Esophagus (tissue), 2 donors: ENCODE data around the gene PLA2G1B. TPM values are rescaled to one million over a fixed set of nuclear protein-coding genes. Genes with fewer than 3 reads are reported as not detected.

Experiments used
- H3K27ac ChIP-seq, 2 donors: one replicate each; pipeline ENCODE4 v1.5.1; 2013; ENCODE audit warnings: low read depth in 2 of 2, mild to moderate bottlenecking in 2 of 2, inconsistent platforms in 1 of 2, low read length in 1 of 2, moderate library complexity in 1 of 2
- H3K27me3 ChIP-seq, 2 donors: one replicate each; pipeline ENCODE4 v1.6.1; 2013; ENCODE audit warnings: low read length in 2 of 2, control low read depth in 1 of 2, mild to moderate bottlenecking in 1 of 2; ENCODE audit not compliant: insufficient read depth in 2 of 2, control insufficient read depth in 1 of 2
- H3K36me3 ChIP-seq, 2 donors: one replicate each; pipeline ENCODE4 v1.6.1; 2013; ENCODE audit warnings: low read length in 1 of 2; ENCODE audit not compliant: control insufficient read depth in 2 of 2, insufficient read depth in 2 of 2
- H3K4me1 ChIP-seq, 2 donors: one replicate each; pipeline ENCODE4 v1.6.1; 2013; ENCODE audit warnings: low read length in 1 of 2; ENCODE audit not compliant: control insufficient read depth in 2 of 2, insufficient read depth in 2 of 2
- H3K4me3 ChIP-seq, 2 donors: one replicate each; pipeline ENCODE4 v1.5.1; 2013; ENCODE audit warnings: low read length in 2 of 2, mild to moderate bottlenecking in 2 of 2, low read depth in 1 of 2, moderate library complexity in 1 of 2
- H3K9me3 ChIP-seq, 2 donors: one replicate each; pipeline ENCODE4 v1.6.1; 2013; ENCODE audit warnings: mild to moderate bottlenecking in 2 of 2, low read depth in 1 of 2, low read length in 1 of 2, moderate library complexity in 1 of 2; ENCODE audit not compliant: control insufficient read depth in 2 of 2, insufficient read depth in 1 of 2
- WGBS, 2 donors: extraction: QIAGEN DNeasy Blood & Tissue Kit; methylation state at CpG; one replicate each; pipeline ENCODE4 v1.1.7; 2013; 5-methylcytosine and 5-hydroxymethylcytosine counted together
- polyA plus RNA-seq, 2 donors: library from polyadenylated mRNA; stranded (reverse); fragments of 200-250 nt; gene quantifications; one replicate each; pipeline ENCODE4 v1.2.3, GENCODE V29; 2013
- donor health status: healthy with polysubstance abuse.
- donor health status: Bipolar disorder and iron deficiency.

PLA2G1B gene
- polyA plus RNA-seq, 2 donors, result 0.25 to 0.57 TPM

DNA sequence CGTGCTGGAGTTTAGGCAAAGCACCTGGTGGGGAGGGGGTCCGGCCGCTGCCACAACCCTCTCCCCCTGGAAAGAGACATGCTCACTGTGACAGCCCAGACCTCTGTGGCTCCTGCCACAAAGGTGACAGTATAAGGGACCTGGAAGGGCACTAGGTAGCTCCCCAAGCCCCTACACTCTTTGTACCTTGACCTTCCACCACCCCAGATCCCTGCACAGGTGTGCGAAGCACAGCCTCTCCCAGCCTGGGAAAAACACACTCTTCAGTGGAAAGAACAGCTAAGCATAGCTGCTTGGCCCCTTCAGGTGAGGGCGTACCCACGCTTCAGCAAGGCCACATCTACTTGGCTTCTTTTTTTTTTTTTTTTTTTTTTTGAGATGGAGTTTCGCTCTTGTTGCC, 4.9 kb upstream of the PLA2G1B start:
- Histone ChIP-seq H3K4me1 (no peaks in the 10 kb centered on the region), H3K27ac (no peak overlapping the region), H3K4me3 (no peak overlapping the region), H3K9me3 (peaks cover 2% of the 10 kb centered on the region in 2 donors), H3K36me3 (no peaks in the 10 kb centered on the region), H3K27me3 (no peaks in the 10 kb centered on the region)
- WGBS, 2 donors, result 70 to 78% methylated on average over 6 to 7 of the region's 7 CpGs

DNA sequence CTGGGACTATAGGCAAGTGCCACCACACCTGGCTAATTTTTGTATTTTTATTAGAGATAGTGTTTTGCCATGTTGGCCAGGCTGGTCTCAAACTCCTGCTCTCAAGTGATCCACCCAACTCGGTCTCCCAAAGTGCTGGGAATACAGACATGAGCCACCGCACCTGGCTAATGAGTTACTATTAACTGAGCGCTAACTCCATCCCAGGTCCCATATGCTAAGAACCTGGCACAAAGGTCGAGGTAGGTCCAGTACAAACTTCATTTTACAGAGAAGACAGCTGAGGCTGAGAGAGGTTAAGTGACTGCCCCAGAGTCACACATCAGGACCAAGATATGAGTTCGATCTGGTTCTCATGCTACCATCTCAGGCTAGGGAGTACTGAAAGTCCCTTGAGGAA, 4.5 kb upstream of the PLA2G1B start:
- H3K27ac ChIP-seq, result no peak overlapping the region
- no peaks in the 10 kb centered on the region for H3K4me1 ChIP-seq
- no peaks in the 10 kb centered on the region for H3K36me3 ChIP-seq
- H3K9me3 ChIP-seq, result peaks cover 2% of the 10 kb centered on the region in 2 donors
- no peaks in the 10 kb centered on the region for H3K27me3 ChIP-seq
- WGBS, 2 donors, result 70 to 84% methylated on average over 5 of the region's 5 CpGs
- H3K4me3 ChIP-seq, result no peak overlapping the region

DNA sequence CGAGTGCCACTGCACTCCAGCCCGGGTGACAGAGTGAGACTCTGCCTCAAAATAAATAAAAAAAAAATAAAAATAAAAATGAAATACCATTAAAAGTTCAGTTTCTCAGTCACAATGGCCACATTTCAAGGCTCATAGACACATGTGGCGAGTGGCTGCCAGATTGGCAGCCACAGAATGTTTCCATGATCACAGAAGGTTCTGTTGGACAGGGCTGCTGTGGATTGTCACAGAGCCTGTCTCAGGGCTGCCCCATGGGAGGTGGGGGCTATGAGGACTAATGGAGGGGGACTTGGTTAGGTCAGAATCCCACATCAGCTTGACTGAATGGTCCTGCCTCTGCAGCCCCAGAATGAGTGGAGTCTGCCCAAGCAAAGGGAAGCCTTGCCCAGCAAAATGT, 3.8 kb upstream of the PLA2G1B start:
- 53 to 56% methylated on average over 3 of the region's 3 CpGs for WGBS, 2 donors
- Histone ChIP-seq H3K4me3 (no peak overlapping the region), H3K4me1 (no peaks in the 10 kb centered on the region), H3K36me3 (no peaks in the 10 kb centered on the region), H3K27ac (no peak overlapping the region), H3K27me3 (no peaks in the 10 kb centered on the region), H3K9me3 (peaks cover 0 to 2% of the 10 kb centered on the region in 2 donors)

DNA sequence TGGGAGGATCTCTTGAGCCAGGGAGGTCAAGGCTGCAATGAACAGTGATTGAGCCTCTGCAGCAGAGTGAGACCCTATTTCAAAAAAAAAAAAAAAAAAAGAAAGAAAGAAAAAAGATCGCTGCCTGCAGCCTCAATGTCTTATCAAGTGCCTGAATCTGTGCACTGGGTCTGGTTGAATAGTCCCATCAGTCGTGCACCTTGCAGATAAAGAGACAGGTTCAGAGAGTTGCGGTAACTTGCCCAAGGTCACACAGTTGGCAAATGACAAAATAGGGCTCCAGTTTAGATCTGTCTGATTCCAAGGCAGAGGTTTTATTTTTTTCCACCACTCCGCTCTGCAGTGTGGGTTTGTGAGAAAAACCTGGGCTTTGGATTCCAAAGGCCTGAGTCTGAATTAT, 649 bp upstream of the PLA2G1B start:
- H3K27ac ChIP-seq, result no peak overlapping the region
- WGBS, 2 donors, result 65 to 83% methylated on average over 4 of the region's 4 CpGs
- H3K4me3 ChIP-seq, result no peak overlapping the region
- H3K27me3 ChIP-seq, result no peaks in the 10 kb centered on the region
- H3K36me3 ChIP-seq, result no peaks in the 10 kb centered on the region
- no peaks in the 10 kb centered on the region for H3K9me3 ChIP-seq
- no peaks in the 10 kb centered on the region for H3K4me1 ChIP-seq

DNA sequence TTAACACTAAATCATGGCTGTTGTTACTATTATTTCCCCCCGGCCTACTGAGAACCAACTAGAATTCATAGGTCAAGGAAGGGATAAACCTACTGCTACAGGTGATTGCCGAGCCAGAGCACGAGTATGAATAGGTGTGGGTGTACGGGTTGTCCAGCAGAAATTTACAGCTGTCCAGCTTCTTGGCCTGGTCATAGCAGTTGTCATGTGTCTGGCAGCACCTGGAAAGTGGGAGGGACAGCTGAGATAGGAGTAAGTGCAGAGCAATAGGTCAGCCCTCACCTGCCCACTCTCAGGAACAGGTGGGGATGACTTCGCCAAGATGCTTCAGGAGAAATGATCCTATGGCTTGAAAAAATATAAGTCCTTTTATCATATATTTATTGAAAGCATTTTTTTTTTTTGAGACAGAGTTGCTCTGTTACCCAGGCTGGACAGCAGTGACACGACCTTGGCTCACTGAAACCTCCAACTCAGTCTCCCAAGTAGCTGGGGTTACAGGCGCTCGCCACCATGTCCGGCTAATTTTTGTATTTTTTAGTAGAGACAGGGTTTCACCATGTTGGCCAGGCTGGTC, 2.6 kb downstream of the PLA2G1B start:
- WGBS, 2 donors, result 63 to 65% methylated on average over 9 of the region's 9 CpGs
- no peak overlapping the region for H3K4me3 ChIP-seq
- no peak overlapping the region for H3K27ac ChIP-seq

DNA sequence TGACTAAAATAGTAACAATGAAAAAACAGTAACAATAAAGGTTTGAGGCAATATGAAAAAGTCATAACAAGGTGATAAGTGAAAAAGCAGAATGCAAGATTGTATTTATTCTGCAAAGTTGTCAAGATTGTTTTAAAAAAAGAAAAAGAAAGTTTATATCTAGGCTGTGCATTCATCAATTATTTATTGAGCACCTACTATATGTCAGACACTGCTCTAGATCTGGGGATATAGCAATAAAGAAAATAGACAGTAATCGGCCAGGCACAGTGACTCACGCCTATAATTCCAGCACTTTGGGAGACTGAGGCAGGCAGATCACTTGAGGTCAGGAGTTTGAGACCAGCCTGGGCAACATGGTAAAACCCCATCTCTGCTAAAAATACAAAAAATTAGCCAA, 3.8 kb downstream of the PLA2G1B start:
- no peaks in the 10 kb centered on the region for H3K9me3 ChIP-seq
- no peaks in the 10 kb centered on the region for H3K27me3 ChIP-seq
- no peaks in the 10 kb centered on the region for H3K4me1 ChIP-seq
- 78 to 90% methylated on average over 2 of the region's 2 CpGs for WGBS, 2 donors
- no peak overlapping the region for H3K27ac ChIP-seq
- H3K36me3 ChIP-seq, result no peaks in the 10 kb centered on the region
- no peak overlapping the region for H3K4me3 ChIP-seq

More for the DNA sequence above, 2.6 kb downstream of the PLA2G1B start:
- H3K9me3 ChIP-seq, result no peaks in the 10 kb centered on the region
- H3K4me1 ChIP-seq, result no peaks in the 10 kb centered on the region
- no peaks in the 10 kb centered on the region for H3K27me3 ChIP-seq
- no peaks in the 10 kb centered on the region for H3K36me3 ChIP-seq

DNA sequence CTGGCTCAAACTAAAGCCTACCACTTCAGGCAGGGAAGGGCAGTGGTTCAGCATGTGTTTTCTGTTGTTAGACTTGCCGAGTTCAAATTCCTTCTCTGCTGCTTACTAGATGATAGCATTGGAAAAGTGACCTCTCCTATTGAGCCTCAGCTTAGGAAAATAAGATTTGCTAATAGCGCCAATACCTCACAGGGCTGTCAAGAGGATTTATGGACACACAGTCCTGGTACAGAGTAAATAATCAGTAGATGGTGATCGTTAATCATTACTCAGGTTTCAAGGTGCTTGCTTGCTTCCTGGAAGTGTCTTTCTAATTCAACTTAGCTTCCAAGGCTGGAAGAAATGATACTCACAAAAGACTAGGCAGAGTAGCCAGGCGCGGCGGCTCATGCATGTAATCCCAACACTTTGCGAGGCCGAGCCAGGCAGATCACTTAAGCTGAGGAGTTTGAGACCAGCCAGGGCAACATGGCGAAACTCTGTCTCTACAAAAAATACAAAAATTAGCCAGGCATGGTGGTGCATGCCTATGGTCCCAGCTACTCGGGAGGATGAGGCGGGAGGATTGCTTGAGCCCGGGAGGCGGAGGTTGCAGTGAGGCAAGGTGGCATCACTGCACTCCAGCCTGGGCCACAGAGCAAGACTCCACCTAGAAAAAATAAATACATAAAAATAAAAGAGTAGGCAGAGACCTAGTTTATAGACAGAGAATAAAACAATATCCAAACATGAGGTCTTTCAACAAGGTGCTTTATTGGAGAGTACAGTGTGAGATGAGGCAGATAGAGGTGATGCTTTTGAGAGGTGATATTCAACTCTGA, 6.0 kb downstream of the PLA2G1B start:
- H3K27me3 ChIP-seq, result no peaks in the 10 kb centered on the region
- 52 to 68% methylated on average over 13 of the region's 13 CpGs for WGBS, 2 donors
- no peak overlapping the region for H3K4me3 ChIP-seq
- H3K36me3 ChIP-seq, result no peaks in the 10 kb centered on the region
- no peak overlapping the region for H3K27ac ChIP-seq
- H3K4me1 ChIP-seq, result peaks cover 0 to 3% of the 10 kb centered on the region in 2 donors
- H3K9me3 ChIP-seq, result no peaks in the 10 kb centered on the region

DNA sequence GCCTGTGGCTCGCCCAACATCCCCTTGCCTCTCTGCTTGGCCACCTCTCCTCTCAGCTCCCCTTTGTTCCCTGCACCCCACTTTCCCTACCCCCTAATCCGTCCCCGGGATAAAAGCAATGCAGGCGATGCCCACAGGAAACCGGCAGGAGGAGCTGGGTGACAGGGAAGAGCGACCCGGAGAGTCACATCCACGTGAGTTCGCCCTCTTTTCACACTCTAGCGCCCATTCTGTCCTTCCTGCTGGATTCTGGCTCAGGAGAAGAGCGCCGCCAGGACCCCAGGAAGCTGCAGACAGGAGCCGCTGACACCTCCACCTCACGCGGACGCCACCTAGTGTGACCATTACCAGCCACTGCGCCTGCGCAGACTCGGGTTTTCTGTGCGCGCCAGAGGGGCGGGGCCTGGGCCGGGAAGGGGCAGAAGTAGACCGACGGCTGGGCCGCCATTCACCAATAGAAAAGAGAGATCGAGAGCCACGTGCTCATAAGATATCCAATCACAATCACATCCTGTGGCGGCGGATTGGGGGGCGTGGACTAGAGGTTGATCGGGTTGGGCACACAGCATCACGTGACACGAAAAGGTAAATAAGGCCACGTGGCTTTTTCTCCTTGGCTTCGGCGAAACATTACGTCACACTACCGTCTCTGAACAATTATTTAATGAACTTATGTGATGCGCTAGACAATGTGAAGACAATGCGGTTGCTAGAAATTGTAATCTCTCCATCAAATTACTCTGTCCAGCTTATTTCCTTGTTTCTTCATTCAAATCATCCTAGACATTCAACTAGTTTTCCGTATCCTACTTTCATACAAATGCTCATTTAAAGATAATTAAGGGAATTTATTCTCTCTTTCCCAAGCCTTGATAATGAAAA, 10.1 kb downstream of the PLA2G1B start:
- Histone ChIP-seq H3K36me3 (no peaks in the 10 kb centered on the region), H3K4me1 (peaks cover 0 to 3% of the 10 kb centered on the region in 2 donors), H3K27ac (peak overlapping the region; percentile 71 to 94), H3K9me3 (no peaks in the 10 kb centered on the region), H3K27me3 (no peaks in the 10 kb centered on the region), H3K4me3 (peak overlapping the region; percentile 54 to 76)
- WGBS, 2 donors, result 1% methylated on average over 42 of the region's 42 CpGs

DNA sequence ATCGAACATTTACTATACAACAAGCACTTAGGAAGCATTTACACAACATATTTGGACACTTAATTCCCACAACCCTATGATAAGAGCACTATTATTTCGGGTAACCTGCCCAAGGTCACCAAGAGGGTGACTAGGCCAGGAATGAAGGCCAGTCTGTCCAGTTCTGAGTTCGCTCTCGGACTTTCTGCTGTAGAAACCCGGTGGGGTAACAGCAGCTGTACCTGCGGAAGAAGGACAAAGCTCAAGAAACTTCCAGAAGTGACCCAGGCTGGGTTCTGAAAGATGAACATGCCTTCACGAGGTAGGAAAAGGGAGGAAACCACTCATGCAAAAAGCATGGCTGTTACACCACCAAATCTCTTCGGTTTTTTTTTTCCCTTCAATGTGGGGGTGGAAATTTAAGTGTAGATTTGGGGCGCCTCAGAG, 10.8 kb downstream of the PLA2G1B start:
- Histone ChIP-seq H3K9me3 (no peaks in the 10 kb centered on the region), H3K4me3 (peak overlapping the region; percentile 54 to 76), H3K27me3 (no peaks in the 10 kb centered on the region), H3K27ac (peak overlapping the region; percentile 71 to 94), H3K36me3 (no peaks in the 10 kb centered on the region), H3K4me1 (peaks cover 0 to 3% of the 10 kb centered on the region in 2 donors)
- whole genome bisulfite sequencing, 2 donors, result 30 to 35% methylated on average over 9 of the region's 9 CpGs
